ENCODE results near the gene PHYHIPL.

DNA sequence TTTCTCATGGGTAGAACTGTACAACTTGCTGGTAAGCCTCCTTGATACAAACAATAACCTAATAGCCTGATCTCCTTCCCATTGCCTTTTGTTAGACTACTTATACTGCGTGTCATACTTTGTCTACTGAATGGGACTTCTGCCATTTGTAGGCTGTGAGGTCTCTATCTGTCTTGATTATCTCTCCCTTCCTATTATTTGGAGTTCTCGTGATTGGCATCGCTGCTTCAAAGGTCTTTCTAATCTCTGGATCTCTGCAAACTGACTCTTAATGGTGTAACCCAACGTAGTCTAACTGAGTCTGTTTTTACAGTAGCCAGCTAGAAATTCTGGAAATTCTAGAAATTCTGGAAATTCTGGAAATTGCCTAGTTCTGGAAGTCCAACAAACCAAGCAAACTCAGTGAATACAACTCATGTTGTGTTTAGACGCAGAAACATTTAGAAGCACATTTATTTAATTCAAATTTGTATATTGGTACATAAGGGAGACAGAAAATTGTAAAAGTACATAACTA, 29.8 kb downstream of the PHYHIPL start:
- TF ChIP-seq, protein P1, sequence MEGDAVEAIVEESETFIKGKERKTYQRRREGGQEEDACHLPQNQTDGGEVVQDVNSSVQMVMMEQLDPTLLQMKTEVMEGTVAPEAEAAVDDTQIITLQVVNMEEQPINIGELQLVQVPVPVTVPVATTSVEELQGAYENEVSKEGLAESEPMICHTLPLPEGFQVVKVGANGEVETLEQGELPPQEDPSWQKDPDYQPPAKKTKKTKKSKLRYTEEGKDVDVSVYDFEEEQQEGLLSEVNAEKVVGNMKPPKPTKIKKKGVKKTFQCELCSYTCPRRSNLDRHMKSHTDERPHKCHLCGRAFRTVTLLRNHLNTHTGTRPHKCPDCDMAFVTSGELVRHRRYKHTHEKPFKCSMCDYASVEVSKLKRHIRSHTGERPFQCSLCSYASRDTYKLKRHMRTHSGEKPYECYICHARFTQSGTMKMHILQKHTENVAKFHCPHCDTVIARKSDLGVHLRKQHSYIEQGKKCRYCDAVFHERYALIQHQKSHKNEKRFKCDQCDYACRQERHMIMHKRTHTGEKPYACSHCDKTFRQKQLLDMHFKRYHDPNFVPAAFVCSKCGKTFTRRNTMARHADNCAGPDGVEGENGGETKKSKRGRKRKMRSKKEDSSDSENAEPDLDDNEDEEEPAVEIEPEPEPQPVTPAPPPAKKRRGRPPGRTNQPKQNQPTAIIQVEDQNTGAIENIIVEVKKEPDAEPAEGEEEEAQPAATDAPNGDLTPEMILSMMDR (conservative IDR thresholded peaks at IDR 0.05; ENCODE audit: low read length), result no peak
- TF ChIP-seq EZH2phosphoT487 (IDR thresholded peaks at IDR 0.05; ENCODE audit: borderline replicate concordance, low read depth, low read length), result no peak

Data from OCI-LY7 (cell line).